Pancreas (tissue), 10 donors: Measurements from ENCODE around the gene ARHGEF40. TPM values are rescaled to one million over a fixed set of nuclear protein-coding genes. Genes with fewer than 3 reads are reported as not detected.
A peak's percentile ranks its signal among the peaks of the same experiment; 100 is the strongest.

Experiments
- ATAC-seq, 4 donors: fragments of 200-7000 bp; cut with Tn5 transposase; one replicate each; pipeline versions ENCODE4 v1.8.0 to v1.9.1; 2020; ENCODE audit warnings: mild to moderate bottlenecking in 4 of 4, moderate library complexity in 4 of 4
- DNase-seq, 6 donors: peaks; one replicate each; pipeline ENCODE4 v3.0.0-alpha.2; 2020
- FAIRE-seq: peaks from 2 replicates; lab custom pipeline; 2012; peaks lifted over from hg19 to GRCh38; lab: Jason Lieb, UNC
- H3K27ac ChIP-seq, 4 donors: fragments of 200-600 bp; sonication (generic); 1 replicate in 3 of 4; 2 replicates in 1 of 4; pipeline versions ENCODE4 v1.5.0 to v1.8.0; 2020
- H3K27me3 ChIP-seq, 4 donors: fragments of 200-600 bp; one replicate each; pipeline ENCODE4 v1.8.0; 2021
- H3K36me3 ChIP-seq, 3 donors: fragments of 200-600 bp; sonication (generic) in 1 of 3; one replicate each; pipeline versions ENCODE4 v1.5.0 to v1.8.0; 2020 to 2021
- H3K4me1 ChIP-seq, 3 donors: fragments of 200-600 bp; one replicate each; pipeline ENCODE4 v1.8.0; 2021
- H3K4me3 ChIP-seq, 4 donors: fragments of 200-600 bp; sonication (generic) in 2 of 4; one replicate each; pipeline versions ENCODE4 v1.5.0 to v1.8.0; 2020 to 2021
- H3K9me3 ChIP-seq, 4 donors: fragments of 200-600 bp; one replicate each; pipeline ENCODE4 v1.8.0; 2021
- CTCF ChIP-seq, 4 donors: fragments of 200-600 bp; sonication (generic) in 3 of 4; IDR thresholded peaks; one replicate each; pipeline versions ENCODE4 v1.5.0 to v1.8.0; 2021; ENCODE audit warnings: antibody characterized with exemption in 4 of 4
- WGBS, 2 donors: extraction: QIAGEN DNeasy Blood & Tissue Kit; methylation state at CpG; one replicate each; pipeline ENCODE4 v1.1.7; 2013; 5-methylcytosine and 5-hydroxymethylcytosine counted together
- intact Hi-C, 3 donors: fragments of 100-400 bp; cut with DNase I; formaldehyde crosslinking; loops; one replicate each; pipeline versions ENCODE4 v1.11.1 to v1.14.2; 2022
- polyA plus RNA-seq, 2 donors: library from polyadenylated mRNA; stranded (reverse); fragments of 200-250 nt; gene quantifications; one replicate each; pipeline ENCODE4 v1.2.3, GENCODE V29; 2013
- total RNA-seq, 6 donors: library from RNA; stranded (reverse); fragmentation: NEBNext Ultra II Directional in 4 of 6; extraction: Animal tissue kit (Norgen Biotek cat#: 25700) in 4 of 6; gene quantifications; one replicate each; pipeline versions ENCODE4 v1.2.1 to v1.2.4, GENCODE V29; 2021 to 2023
- donor health status: healthy with polysubstance abuse.
- donor health status: DM: no; HTN: no; CAD: no; lungs with moderate emphysema.
- donor health status: DM: no; HTN: no; CAD: no.
- donor health status: control.
- donor health status: control.
- donor health status: Bipolar disorder and iron deficiency.
- donor health status: DM: yes; HTN: yes; CAD: no.
- donor health status: DM: no; HTN: no; CAD: no.
- donor health status: DM: no; HTN: no; CAD: no.
- donor health status: DM: yes; HTN: yes; CAD: no.

The ARHGEF40 gene
- total and polyA plus RNA-seq, 8 donors: 24.5 to 77.0 (median 43.8) TPM

DNA sequence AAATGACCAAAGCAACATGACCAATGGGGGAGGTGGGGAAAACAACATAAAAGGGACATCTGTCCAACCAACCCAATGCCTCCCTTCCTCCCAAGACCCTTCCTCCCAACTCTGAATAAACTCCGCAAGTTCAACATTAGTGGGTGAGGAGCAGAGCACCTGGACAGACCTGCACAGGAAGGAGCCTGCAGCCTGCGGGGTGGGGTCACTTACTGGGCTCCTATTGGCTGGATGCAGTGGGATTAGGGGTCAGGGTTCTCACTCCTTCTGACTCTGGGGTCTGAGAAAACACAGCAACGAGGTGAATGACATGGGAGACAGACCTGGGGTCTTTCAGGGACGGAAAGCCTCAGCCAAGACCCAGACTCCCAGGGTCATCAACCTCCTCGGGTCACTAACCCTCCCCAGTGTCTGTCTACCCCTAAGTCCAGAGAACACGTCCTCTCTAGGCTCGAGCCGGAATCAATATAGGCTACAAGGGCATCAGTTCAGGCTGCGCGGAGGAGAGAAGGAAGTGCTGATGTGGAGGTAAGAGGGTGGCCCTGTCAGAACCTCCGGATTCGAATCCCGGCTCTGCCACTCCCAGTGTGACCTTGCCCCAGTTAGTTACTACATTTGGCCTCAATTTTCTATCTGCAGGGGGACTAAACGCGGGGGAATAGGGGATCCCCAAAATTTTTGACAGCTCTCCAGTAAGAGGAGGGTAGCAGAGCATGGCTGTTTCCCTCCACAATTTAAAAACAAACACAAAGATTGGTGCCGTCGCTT lies 46.1 kb upstream of the ARHGEF40 start:
- intact Hi-C loops: loop anchor here in 1 of 3 donors (5.0 kb wide), 1 partner anchor 68 kb away; no protein-coding TSS in a partner anchor
- ATAC-seq (peak; percentile 45 to 61 (median 50)), DNase-seq (no peak), FAIRE-seq (no peak)
- H3K27me3 ChIP-seq: no peaks in the 10 kb centered on the region
- H3K36me3 ChIP-seq: peaks cover 0 to 10% (median 0%) of the 10 kb centered on the region in 3 donors
- WGBS, 2 donors: 9% methylated on average over 17 of the region's 17 CpGs
- peaks cover 0 to 5% (median 3%) of the 10 kb centered on the region in 3 donors for H3K4me1 ChIP-seq
- no peak for TF ChIP-seq CTCF (IDR thresholded peaks at IDR 0.05)
- no peaks in the 10 kb centered on the region for H3K9me3 ChIP-seq
- H3K4me3 ChIP-seq: peak overlapping the region; percentile 62 to 95 (median 85)
- peak overlapping the region; percentile 41 to 67 (median 64) for H3K27ac ChIP-seq

DNA sequence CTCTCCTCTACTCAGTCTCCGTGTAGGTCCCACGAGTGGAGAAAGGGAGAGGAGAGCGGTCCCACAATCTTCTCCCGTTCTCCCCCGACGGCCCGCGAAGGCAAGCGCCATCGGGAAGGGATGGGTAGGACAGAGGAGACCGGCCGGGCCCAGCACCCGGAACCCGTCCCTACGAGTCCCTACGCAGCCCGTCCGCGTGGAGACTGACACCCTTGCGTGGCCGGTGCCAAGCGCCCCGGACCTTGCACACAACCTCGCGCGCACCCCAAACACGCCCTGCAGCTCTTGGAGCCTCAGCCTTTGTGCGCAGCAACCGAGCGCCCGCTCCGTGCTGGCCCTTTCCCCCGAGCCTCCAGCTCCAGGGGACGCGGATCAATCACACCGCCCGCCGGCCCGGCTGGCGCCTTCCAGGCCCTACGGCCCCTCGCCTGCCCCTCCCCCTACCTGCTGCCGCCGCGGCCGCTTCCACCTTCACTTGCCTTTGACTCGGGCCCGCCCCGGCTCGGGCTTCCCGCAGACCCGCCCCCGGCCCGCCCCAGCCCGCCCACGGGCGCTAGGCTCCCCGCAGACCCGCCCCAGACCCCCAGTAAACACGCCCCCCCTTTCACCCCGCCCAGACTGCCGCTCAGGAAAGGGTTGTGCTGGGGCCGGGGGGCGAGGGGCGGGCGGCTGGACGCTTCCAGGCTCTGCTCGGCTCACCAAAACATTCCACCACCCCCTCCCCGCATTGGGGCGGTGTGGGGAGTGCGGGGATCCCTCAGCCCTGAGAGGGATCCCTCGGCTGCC lies 45.3 kb upstream of the ARHGEF40 start, which contains the start of gene NDRG2:
Gene NDRG2 (minus strand): TSS at position 477 of the 786 bp plus-strand sequence. CDS start 1,746 bp downstream, outside the sequence.
- peak within 1 kb of the TSS; percentile 62 to 95 (median 85) for H3K4me3 ChIP-seq
- H3K4me1 ChIP-seq: peaks cover 0 to 5% (median 3%) of the 10 kb centered on the region in 3 donors
- intact Hi-C loops: loop anchor here in 1 of 3 donors (5.0 kb wide), 1 partner anchor 68 kb away; no protein-coding TSS in a partner anchor
- TF ChIP-seq CTCF (IDR thresholded peaks at IDR 0.05): no peak
- peak within 1 kb of the TSS; percentile 41 to 67 (median 64) for H3K27ac ChIP-seq
- DNase-seq (peak; percentile 84 to 94 (median 87)), ATAC-seq (peak; percentile 94 to 96 (median 94)), FAIRE-seq (no peak)
- peaks cover 0 to 10% (median 0%) of the 10 kb centered on the region in 3 donors for H3K36me3 ChIP-seq
- no peaks in the 10 kb centered on the region for H3K9me3 ChIP-seq
- 1% methylated on average over 59 to 72 of the region's 72 CpGs for WGBS, 2 donors
- no peaks in the 10 kb centered on the region for H3K27me3 ChIP-seq

DNA sequence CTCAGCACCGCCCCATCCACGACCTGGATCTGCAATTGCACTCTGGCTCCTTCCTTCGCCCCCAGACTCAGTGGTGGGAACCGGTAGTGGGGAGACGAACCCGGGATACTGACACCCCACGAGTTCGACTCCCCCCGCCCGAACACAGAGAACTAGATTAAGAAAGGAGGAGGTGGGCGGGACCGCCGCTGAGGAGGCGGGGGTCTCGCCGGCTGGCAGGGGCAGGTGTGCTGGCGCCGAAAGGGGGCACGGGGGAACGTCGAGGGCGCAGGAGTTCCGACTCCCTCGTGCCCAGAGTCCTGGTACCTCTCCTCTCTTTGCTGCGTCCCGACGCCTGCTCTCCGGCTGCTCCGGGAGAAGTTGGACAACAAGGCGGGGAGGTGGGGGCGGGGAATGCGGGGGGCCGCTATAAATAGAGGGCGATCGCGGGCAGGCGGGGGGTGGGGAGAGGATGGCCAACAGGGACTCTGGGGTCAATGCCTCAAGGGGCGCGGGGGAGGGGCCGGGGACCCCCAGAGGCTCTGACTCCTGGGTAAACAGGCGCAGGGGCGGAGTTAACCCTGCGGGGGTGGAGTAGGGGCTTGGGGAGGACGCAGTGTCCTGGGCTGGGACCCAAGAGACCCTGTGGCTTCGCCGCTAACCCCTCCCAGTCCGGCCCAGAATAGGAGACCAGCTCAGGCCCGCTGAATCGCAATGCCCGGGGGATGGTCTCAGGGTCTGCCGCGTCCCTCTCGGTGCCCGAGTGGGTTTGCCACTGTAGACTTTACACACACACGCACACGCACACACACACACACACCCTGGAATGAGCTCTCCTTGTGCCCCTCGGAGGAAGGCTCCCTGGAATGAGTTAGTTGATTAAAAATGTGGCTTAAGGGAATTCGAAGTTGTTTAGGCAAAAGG lies 44.5 kb upstream of the ARHGEF40 start:
- intact Hi-C loops: no loop called here
- 13 to 17% methylated on average over 55 to 58 of the region's 58 CpGs for WGBS, 2 donors
- peak overlapping the region; percentile 62 to 95 (median 85) for H3K4me3 ChIP-seq
- no peak for TF ChIP-seq CTCF (IDR thresholded peaks at IDR 0.05)
- H3K27me3 ChIP-seq: no peaks in the 10 kb centered on the region
- H3K27ac ChIP-seq: peak overlapping the region; percentile 41 to 67 (median 64)
- no peaks in the 10 kb centered on the region for H3K9me3 ChIP-seq
- peaks cover 0 to 5% (median 3%) of the 10 kb centered on the region in 3 donors for H3K4me1 ChIP-seq
- ATAC-seq (peak; percentile 30 to 52 (median 48)), DNase-seq (peak; percentile 40 to 80 (median 60)), FAIRE-seq (no peak)
- peaks cover 0 to 9% (median 0%) of the 10 kb centered on the region in 3 donors for H3K36me3 ChIP-seq

- no peak for TF ChIP-seq CTCF (IDR thresholded peaks at IDR 0.05)
- Histone ChIP-seq H3K27ac (peak overlapping the region in 1 of 4 donors; percentile 38), H3K9me3 (no peaks in the 10 kb centered on the region), H3K4me3 (no peak overlapping the region), H3K4me1 (peaks cover 0 to 5% (median 3%) of the 10 kb centered on the region in 3 donors), H3K36me3 (peaks cover 0 to 1% (median 0%) of the 10 kb centered on the region in 3 donors), H3K27me3 (no peaks in the 10 kb centered on the region)
- no peak for FAIRE-seq
- DNase-seq: peak in 1 of 6 donors; percentile 36
- ATAC-seq: no peak
- 63 to 64% methylated on average over 7 of the region's 7 CpGs for WGBS, 2 donors
- intact Hi-C loops: no loop called here
Measured at GRCh38 chr14:21026274-21026987, 43.7 kb upstream of the ARHGEF40 start.
